Measurements from ENCODE around the gene PWWP2A.
"Not testable (repeated sequence)": the region's sequence is repeated elsewhere in the genome, so short reads cannot be mapped to it uniquely, and the experiment has no call there.

Gene PWWP2A

DNA sequence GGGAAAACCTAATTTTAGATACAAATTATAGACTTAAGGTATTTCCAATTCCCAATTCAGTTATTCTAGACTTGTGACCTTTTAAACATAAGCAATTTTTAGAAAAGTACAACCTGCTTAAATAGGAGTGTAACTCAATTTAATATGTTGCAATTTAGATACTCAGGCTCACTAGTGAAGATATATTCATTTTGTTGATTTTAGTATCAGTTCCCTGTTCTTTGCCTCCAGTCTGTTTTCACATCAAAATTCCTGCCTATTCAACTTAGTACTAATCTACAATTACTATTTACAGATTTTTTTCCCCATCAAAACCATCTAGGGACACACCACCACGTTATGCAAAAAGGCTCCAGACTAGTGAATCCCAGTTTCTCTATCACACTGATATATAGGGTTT lies 30.4 kb downstream of the PWWP2A start:
- no peaks in the 10 kb centered on the region for H3K4me1 ChIP-seq (ENCODE audit: control insufficient read depth, low read depth, low read length)
- peaks cover 15% of the 10 kb centered on the region for H3K36me3 ChIP-seq (ENCODE audit: control insufficient read depth, low read depth, low read length)
- no peaks in the 10 kb centered on the region for H3K27me3 ChIP-seq (ENCODE audit: control insufficient read depth, insufficient read depth, low read length)
- H3K9ac ChIP-seq (ENCODE audit: low read length), result no peak overlapping the region
- H3K4me3 ChIP-seq (ENCODE audit: low read length), result no peak overlapping the region
- no peak overlapping the region for H3K27ac ChIP-seq (ENCODE audit: low read length)
- H3K9me3 ChIP-seq (ENCODE audit: control insufficient read depth, low read depth, low read length), result no peaks in the 10 kb centered on the region

DNA sequence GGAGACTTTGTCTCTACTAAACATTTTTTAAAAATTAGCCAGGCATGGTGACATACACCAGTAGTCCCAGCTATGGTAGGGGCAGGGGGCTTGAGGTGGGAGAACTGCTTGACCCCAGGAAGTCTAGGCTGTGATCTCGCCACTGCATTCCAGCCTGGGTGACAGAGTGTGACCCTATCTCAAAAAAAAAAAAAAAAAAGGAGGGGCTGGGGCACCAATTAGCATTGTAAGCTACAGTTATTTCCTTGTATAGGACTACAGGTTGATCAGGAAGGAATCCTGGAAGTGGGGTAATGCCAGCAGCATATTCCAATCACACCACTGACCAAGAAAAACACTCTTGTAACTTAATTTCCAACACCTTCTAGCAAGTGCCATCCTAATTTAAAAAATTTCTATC lies 32.1 kb downstream of the PWWP2A start:
- H3K36me3 ChIP-seq (ENCODE audit: control insufficient read depth, low read depth, low read length), result no peaks in the 10 kb centered on the region
- H3K9me3 ChIP-seq (ENCODE audit: control insufficient read depth, low read depth, low read length), result no peaks in the 10 kb centered on the region
- peaks cover 12% of the 10 kb centered on the region for H3K4me1 ChIP-seq (ENCODE audit: control insufficient read depth, low read depth, low read length)
- no peaks in the 10 kb centered on the region for H3K27me3 ChIP-seq (ENCODE audit: control insufficient read depth, insufficient read depth, low read length)
- no peak overlapping the region for H3K9ac ChIP-seq (ENCODE audit: low read length)
- H3K27ac ChIP-seq (ENCODE audit: low read length), result no peak overlapping the region
- no peak overlapping the region for H3K4me3 ChIP-seq (ENCODE audit: low read length)

- H3K27me3 ChIP-seq (ENCODE audit: control insufficient read depth, insufficient read depth, low read length), result no peaks in the 10 kb centered on the region
- H3K4me3 ChIP-seq (ENCODE audit: low read length), result no peak overlapping the region
- no peaks in the 10 kb centered on the region for H3K36me3 ChIP-seq (ENCODE audit: control insufficient read depth, low read depth, low read length)
- H3K27ac ChIP-seq (ENCODE audit: low read length), result no peak overlapping the region
- H3K9ac ChIP-seq (ENCODE audit: low read length), result no peak overlapping the region
- no peaks in the 10 kb centered on the region for H3K9me3 ChIP-seq (ENCODE audit: control insufficient read depth, low read depth, low read length)
- peaks cover 14% of the 10 kb centered on the region for H3K4me1 ChIP-seq (ENCODE audit: control insufficient read depth, low read depth, low read length)
Observed at GRCh38 chr5:160084144-160084543, 35.1 kb downstream of the PWWP2A start.

DNA sequence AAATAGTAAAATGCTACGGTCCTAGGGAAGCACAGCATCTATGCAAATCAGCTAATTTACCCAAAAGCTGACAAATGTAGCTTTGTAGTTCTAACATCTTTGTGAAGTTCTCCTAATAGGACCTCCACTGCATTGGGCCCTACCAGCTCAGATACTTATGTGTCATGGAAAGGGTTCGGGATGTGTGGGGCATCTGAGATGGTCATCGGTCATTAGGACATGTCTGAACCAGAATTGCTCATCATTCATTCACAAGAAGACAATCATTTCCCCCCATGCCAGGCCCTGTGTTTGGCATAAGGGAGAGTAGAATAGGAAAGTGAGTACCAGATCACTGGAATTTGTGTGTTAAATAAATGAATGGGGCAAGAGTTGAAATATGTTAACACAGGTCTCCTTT lies 35.7 kb downstream of the PWWP2A start:
- H3K36me3 ChIP-seq (ENCODE audit: control insufficient read depth, low read depth, low read length), result no peaks in the 10 kb centered on the region
- no peak overlapping the region for H3K27ac ChIP-seq (ENCODE audit: low read length)
- no peak overlapping the region for H3K9ac ChIP-seq (ENCODE audit: low read length)
- no peak overlapping the region for H3K4me3 ChIP-seq (ENCODE audit: low read length)
- H3K9me3 ChIP-seq (ENCODE audit: control insufficient read depth, low read depth, low read length), result no peaks in the 10 kb centered on the region
- peaks cover 14% of the 10 kb centered on the region for H3K4me1 ChIP-seq (ENCODE audit: control insufficient read depth, low read depth, low read length)
- H3K27me3 ChIP-seq (ENCODE audit: control insufficient read depth, insufficient read depth, low read length), result no peaks in the 10 kb centered on the region

DNA sequence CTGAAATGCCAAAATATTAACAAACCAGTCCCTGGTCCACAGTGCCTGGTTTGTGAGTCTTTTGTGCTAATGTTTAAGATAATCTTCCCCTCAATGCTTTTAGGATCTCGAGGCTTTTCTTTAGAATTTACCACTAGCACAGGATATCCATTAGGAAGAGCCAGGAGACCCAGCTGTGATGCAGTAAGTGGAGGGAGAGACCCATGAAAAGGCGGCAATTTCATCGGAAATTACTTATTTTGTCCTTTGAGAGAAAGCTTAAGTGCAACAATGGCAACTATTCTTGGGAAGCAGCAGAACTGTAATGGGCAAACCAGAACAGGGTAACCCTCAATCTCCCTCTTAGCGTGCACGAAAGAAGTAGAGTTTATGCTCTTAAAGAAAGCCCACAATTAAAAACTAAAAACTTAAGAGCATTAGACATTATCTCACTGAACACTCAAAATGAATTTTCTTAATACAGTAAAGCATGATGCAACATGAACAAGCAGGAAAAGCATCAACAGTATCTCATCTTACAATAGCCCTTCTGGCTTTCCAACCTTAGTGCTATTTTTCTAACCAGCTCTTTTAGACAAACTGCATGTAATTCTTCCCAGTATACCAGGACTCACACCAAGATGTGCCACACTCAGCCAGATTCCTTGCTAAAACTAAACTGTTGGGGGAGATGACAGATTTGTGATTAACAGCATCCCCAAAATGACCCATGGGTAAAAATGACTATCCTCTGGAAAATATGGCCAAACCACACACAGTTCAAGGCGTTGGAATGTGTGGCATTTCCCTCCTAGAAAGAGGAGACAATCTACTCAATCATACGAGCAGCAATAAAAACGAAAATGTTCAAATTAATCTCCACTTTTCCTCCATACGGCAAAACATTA lies 36.4 kb downstream of the PWWP2A start:
- H3K9me3 ChIP-seq (ENCODE audit: control insufficient read depth, low read depth, low read length), result no peaks in the 10 kb centered on the region
- no peaks in the 10 kb centered on the region for H3K27me3 ChIP-seq (ENCODE audit: control insufficient read depth, insufficient read depth, low read length)
- H3K4me3 ChIP-seq (ENCODE audit: low read length), result no peak overlapping the region
- no peak overlapping the region for H3K9ac ChIP-seq (ENCODE audit: low read length)
- no peak overlapping the region for H3K27ac ChIP-seq (ENCODE audit: low read length)
- H3K4me1 ChIP-seq (ENCODE audit: control insufficient read depth, low read depth, low read length), result peaks cover 14% of the 10 kb centered on the region
- peaks cover 2% of the 10 kb centered on the region for H3K36me3 ChIP-seq (ENCODE audit: control insufficient read depth, low read depth, low read length)

DNA sequence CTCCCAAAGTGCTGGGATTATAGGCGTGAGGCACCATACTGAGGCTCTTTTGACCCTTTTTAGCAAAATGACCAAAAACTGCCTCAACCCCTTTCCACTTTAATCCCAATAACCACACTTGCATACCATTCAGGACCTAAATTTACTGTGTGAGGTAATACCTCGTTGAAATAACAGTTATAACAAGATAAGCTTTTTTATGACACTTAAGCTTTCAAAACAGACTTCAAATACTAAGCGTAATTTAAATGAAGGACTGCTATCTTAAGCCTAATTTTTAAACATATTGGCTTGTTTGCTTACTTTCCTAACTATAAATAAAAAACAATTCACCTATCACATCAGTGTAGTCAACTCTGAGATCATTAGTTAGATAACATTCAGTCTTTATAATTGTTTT lies 37.8 kb downstream of the PWWP2A start:
- peaks cover 14% of the 10 kb centered on the region for H3K4me1 ChIP-seq (ENCODE audit: control insufficient read depth, low read depth, low read length)
- no peaks in the 10 kb centered on the region for H3K27me3 ChIP-seq (ENCODE audit: control insufficient read depth, insufficient read depth, low read length)
- H3K4me3 ChIP-seq (ENCODE audit: low read length), result no peak overlapping the region
- H3K9ac ChIP-seq (ENCODE audit: low read length), result no peak overlapping the region
- H3K36me3 ChIP-seq (ENCODE audit: control insufficient read depth, low read depth, low read length), result peaks cover 9% of the 10 kb centered on the region
- no peaks in the 10 kb centered on the region for H3K9me3 ChIP-seq (ENCODE audit: control insufficient read depth, low read depth, low read length)
- no peak overlapping the region for H3K27ac ChIP-seq (ENCODE audit: low read length)

DNA sequence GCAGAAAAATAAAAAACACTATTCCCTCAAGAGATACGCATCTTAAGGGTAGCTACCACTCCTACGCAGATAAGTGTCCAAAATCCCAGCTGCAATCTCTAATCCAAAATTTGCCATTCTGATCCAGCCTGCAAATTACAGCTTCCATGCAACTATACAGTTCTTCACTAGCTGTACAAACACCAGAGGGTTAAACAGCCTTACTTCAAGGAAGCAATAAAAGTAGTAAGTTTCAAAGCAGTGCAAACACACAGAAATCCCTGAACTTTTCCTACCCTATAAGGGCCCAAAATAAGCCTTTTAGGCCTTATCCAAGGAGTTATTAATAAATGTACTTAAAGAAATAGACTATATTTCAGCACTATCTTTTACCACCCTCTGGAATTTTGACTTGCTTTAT lies 39.5 kb downstream of the PWWP2A start:
- Histone ChIP-seq H3K27ac (ENCODE audit: low read length) (no peak overlapping the region), H3K36me3 (ENCODE audit: control insufficient read depth, low read depth, low read length) (peaks cover 9% of the 10 kb centered on the region), H3K4me1 (ENCODE audit: control insufficient read depth, low read depth, low read length) (peaks cover 14% of the 10 kb centered on the region), H3K27me3 (ENCODE audit: control insufficient read depth, insufficient read depth, low read length) (no peaks in the 10 kb centered on the region), H3K9ac (ENCODE audit: low read length) (no peak overlapping the region), H3K9me3 (ENCODE audit: control insufficient read depth, low read depth, low read length) (no peaks in the 10 kb centered on the region), H3K4me3 (ENCODE audit: low read length) (no peak overlapping the region)

DNA sequence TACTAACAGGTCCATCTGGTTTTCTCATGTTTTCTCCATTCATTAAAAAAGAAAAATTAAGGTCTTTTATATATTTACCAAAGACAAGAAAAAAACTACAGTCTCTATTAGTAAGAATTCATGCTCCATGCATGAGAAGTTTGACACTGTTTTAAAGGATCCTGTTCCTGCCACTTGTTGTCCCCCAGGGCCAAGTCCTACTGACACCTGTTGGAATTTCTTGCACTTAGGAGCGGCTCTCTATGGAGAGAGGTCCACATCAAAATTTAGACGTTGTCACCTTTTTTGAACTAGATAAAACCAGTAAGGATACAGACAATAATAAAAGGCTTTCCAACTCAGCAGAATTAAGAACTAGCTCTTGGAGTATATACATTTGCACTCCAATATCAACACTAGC lies 42.3 kb downstream of the PWWP2A start:
- Histone ChIP-seq H3K4me3 (ENCODE audit: low read length) (no peak overlapping the region), H3K27ac (ENCODE audit: low read length) (no peak overlapping the region), H3K4me1 (ENCODE audit: control insufficient read depth, low read depth, low read length) (peaks cover 2% of the 10 kb centered on the region), H3K9me3 (ENCODE audit: control insufficient read depth, low read depth, low read length) (no peaks in the 10 kb centered on the region), H3K27me3 (ENCODE audit: control insufficient read depth, insufficient read depth, low read length) (no peaks in the 10 kb centered on the region), H3K36me3 (ENCODE audit: control insufficient read depth, low read depth, low read length) (peaks cover 9% of the 10 kb centered on the region), H3K9ac (ENCODE audit: low read length) (no peak overlapping the region)

DNA sequence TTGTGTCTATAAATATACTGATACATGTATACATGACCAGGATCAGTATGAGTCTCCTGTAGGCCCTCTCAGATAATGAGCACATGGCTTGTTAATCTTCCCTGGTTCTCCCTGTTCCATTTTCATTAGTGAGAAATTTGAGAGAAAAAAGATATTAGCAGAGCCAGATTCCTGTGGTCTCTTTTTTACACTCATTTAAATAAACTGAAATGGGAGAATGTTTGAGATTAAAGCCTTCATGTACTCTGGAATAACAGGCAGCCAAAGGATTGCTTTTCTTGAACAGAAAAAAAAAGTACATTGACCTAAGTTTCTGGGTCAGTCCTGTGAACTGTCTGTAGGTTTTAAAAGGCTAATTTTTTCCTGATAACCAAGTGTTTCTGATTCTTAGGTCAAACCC lies 44.2 kb downstream of the PWWP2A start:
- Histone ChIP-seq H3K27me3 (ENCODE audit: control insufficient read depth, insufficient read depth, low read length) (no peaks in the 10 kb centered on the region), H3K27ac (ENCODE audit: low read length) (no peak overlapping the region), H3K36me3 (ENCODE audit: control insufficient read depth, low read depth, low read length) (peaks cover 9% of the 10 kb centered on the region), H3K9ac (ENCODE audit: low read length) (no peak overlapping the region), H3K9me3 (ENCODE audit: control insufficient read depth, low read depth, low read length) (no peaks in the 10 kb centered on the region), H3K4me3 (ENCODE audit: low read length) (no peak overlapping the region), H3K4me1 (ENCODE audit: control insufficient read depth, low read depth, low read length) (no peaks in the 10 kb centered on the region)

GRCh38 chr5:160071916-160072315 lies 47.3 kb downstream of the PWWP2A start:
- Histone ChIP-seq H3K9me3 (ENCODE audit: control insufficient read depth, low read depth, low read length) (no peaks in the 10 kb centered on the region), H3K27ac (ENCODE audit: low read length) (no peak overlapping the region)

GRCh38 chr5:160071516-160071915 lies 47.7 kb downstream of the PWWP2A start:
- Histone ChIP-seq H3K9ac (ENCODE audit: low read length) (no peak overlapping the region), H3K4me3 (ENCODE audit: low read length) (no peak overlapping the region), H3K9me3 (ENCODE audit: control insufficient read depth, low read depth, low read length) (no peaks in the 10 kb centered on the region), H3K27me3 (ENCODE audit: control insufficient read depth, insufficient read depth, low read length) (no peaks in the 10 kb centered on the region), H3K36me3 (ENCODE audit: control insufficient read depth, low read depth, low read length) (no peaks in the 10 kb centered on the region), H3K4me1 (ENCODE audit: control insufficient read depth, low read depth, low read length) (peaks cover 6% of the 10 kb centered on the region), H3K27ac (ENCODE audit: low read length) (no peak overlapping the region)

More at GRCh38 chr5:160071916-160072315, 47.3 kb downstream of the PWWP2A start:
- Histone ChIP-seq H3K36me3 (ENCODE audit: control insufficient read depth, low read depth, low read length) (no peaks in the 10 kb centered on the region), H3K4me1 (ENCODE audit: control insufficient read depth, low read depth, low read length) (peaks cover 6% of the 10 kb centered on the region), H3K27me3 (ENCODE audit: control insufficient read depth, insufficient read depth, low read length) (no peaks in the 10 kb centered on the region), H3K4me3 (ENCODE audit: low read length) (no peak overlapping the region), H3K9ac (ENCODE audit: low read length) (no peak overlapping the region)

DNA sequence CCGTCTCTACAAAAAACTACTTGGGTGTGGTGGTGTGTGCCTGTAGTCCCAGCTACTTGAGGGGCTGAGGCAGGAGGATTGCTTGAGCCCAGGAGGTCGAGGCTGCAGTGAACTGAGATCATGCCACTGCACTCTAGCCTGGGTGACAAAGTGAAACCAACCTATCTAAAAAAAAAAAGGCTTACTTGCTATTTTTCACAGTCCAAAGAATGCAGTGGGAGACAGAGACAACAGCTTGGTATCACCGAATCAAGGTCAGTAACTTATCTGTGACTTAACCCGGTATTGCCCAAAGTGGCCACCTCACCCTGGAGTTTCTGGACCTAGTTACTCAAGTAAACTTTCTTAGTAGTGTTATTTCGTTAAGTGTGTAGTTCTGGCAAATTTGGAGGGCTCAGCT lies 50.1 kb downstream of the PWWP2A start:
- H3K4me3 ChIP-seq (ENCODE audit: low read length); H3K9me3 ChIP-seq (ENCODE audit: control insufficient read depth, low read depth, low read length); H3K27me3 ChIP-seq (ENCODE audit: control insufficient read depth, insufficient read depth, low read length); H3K4me1 ChIP-seq (ENCODE audit: control insufficient read depth, low read depth, low read length); H3K9ac ChIP-seq (ENCODE audit: low read length); H3K27ac ChIP-seq (ENCODE audit: low read length): not testable (repeated sequence)
- peaks cover 11% of the 10 kb centered on the region for H3K36me3 ChIP-seq (ENCODE audit: control insufficient read depth, low read depth, low read length)

All from iPS-18a (cell line).